Measurements from ENCODE around the gene CALML6.
"Not testable (repeated sequence)": the region's sequence is repeated elsewhere in the genome, so short reads cannot be mapped to it uniquely, and the experiment has no call there.

The CALML6 gene

DNA sequence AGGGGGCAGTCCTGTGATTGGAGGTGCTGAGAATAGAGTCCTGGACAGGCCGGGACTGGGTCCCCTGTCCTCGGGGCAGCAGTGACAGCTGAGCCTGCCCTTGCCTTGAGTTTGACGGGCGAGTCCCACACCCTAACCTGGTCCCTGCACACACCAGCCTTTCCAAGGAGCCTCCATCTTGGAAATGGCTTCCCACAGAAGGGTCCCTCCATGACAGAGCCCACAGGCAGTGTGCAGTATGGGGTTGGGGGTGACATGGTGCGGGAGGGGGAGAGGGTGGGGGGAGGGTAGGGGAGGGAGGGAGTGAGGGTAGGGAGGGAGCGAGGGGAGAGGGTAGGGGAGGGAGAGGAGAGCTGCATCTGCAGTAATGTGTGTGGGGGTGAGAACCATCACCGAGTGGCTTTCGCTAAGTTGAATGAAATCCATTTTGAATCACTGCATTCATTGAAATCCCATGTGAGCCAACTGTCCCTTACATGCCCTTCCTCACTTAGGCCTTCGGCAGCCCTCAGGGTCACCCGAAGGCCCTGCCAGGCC, 14.1 kb downstream of the CALML6 start:
- Histone ChIP-seq H3K9ac (ENCODE audit: low read length) (no peak overlapping the region), H3F3A (ENCODE audit: insufficient read depth, low read length) (no peaks in the 10 kb centered on the region), H4K20me1 (ENCODE audit: insufficient read depth, low read length) (no peaks in the 10 kb centered on the region), H3K9me3 (replicated peaks; ENCODE audit: insufficient read depth, low read length) (no peaks in the 10 kb centered on the region), H3K4me1 (ENCODE audit: low read length) (no peaks in the 10 kb centered on the region), H3K27me3 (replicated peaks; ENCODE audit: insufficient read depth, low read length) (peaks cover 72% of the 10 kb centered on the region), H3K4me2 (ENCODE audit: low read depth, low read length) (no peak overlapping the region), H3K36me3 (replicated peaks; ENCODE audit: insufficient read depth, low read length) (no peaks in the 10 kb centered on the region), H2AFZ (ENCODE audit: low read length) (no peak overlapping the region), H3K9me2 (replicated peaks; ENCODE audit: insufficient read depth, low read length) (no peaks in the 10 kb centered on the region), H3K4me3 (ENCODE audit: low read length) (no peak overlapping the region), H3K79me2 (ENCODE audit: low read length) (no peaks in the 10 kb centered on the region), H3K27ac (ENCODE audit: low read length) (no peak overlapping the region)
- TF ChIP-seq EZH2phosphoT487 (IDR thresholded peaks at IDR 0.05; ENCODE audit: low read length) (no peak), CTCF (IDR thresholded peaks at IDR 0.05; ENCODE audit: low read length) (no peak), EZH2 (optimal IDR thresholded peaks at IDR 0.05; ENCODE audit: low read depth, low read length) (no peak)
- no peak for DNase-seq

DNA sequence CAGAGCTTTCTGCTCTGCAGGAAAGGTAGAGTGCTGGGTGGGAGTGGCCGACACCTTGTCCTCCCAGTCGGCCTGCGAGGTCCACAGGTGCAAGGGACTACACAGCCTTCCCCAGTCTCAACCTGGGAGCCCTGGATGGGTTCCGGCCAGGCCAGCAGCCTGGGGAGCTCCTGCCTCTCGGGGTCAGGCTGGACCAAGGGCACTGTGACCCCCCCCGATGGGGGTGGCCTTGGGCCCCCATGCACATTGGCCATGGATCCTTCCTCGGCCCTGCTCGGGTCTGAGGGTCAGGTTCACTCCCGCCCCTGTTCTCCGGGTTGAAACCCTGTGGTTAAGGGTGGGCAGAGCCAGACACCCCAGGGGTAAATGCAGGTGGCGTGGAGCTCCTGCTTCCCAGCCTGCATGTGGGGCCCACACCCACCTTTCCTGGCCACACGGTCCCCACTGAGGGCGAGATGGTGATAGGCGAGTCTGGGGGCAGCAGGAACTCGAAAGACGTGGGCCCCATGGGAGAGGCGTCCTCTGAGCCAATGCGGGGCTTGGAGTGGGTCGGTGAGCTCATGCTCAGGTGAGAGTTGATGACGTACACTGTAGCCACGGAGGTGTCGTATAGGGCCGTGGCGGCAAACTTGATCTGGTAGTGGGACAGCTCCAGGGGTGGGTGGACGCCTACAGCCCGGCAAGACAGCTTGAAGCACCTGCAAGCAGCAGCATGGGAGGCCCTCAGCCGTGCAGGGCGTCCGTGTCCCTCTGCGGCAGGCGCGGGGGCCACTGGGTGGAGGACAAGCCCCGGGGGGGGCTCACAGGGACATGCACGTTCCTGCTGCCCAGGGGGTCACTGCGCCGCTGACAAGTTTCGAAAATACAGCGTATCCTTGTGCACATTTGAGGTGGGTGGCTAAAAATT, 14.8 kb downstream of the CALML6 start:
- Histone ChIP-seq H3K4me1 (ENCODE audit: low read length) (no peaks in the 10 kb centered on the region), H2AFZ (ENCODE audit: low read length) (no peak overlapping the region), H3K9ac (ENCODE audit: low read length) (no peak overlapping the region), H3K9me3 (replicated peaks; ENCODE audit: insufficient read depth, low read length) (no peaks in the 10 kb centered on the region), H3K27ac (ENCODE audit: low read length) (no peak overlapping the region), H3K79me2 (ENCODE audit: low read length) (no peaks in the 10 kb centered on the region), H3K27me3 (replicated peaks; ENCODE audit: insufficient read depth, low read length) (peaks cover 66% of the 10 kb centered on the region), H3K4me3 (ENCODE audit: low read length) (no peak overlapping the region), H3K36me3 (replicated peaks; ENCODE audit: insufficient read depth, low read length) (no peaks in the 10 kb centered on the region), H3F3A (ENCODE audit: insufficient read depth, low read length) (no peaks in the 10 kb centered on the region), H3K4me2 (ENCODE audit: low read depth, low read length) (no peak overlapping the region), H4K20me1 (ENCODE audit: insufficient read depth, low read length) (no peaks in the 10 kb centered on the region), H3K9me2 (replicated peaks; ENCODE audit: insufficient read depth, low read length) (no peaks in the 10 kb centered on the region)
- no peak for TF ChIP-seq EZH2 (optimal IDR thresholded peaks at IDR 0.05; ENCODE audit: low read depth, low read length)
- no peak for TF ChIP-seq CTCF (IDR thresholded peaks at IDR 0.05; ENCODE audit: low read length)
- no peak for TF ChIP-seq EZH2phosphoT487 (IDR thresholded peaks at IDR 0.05; ENCODE audit: low read length)
- DNase-seq: no peak

- H3K4me1 ChIP-seq (ENCODE audit: low read length); H3K9me2 ChIP-seq (replicated peaks; ENCODE audit: insufficient read depth, low read length); H3K4me3 ChIP-seq (ENCODE audit: low read length); H3F3A ChIP-seq (ENCODE audit: insufficient read depth, low read length); H3K9ac ChIP-seq (ENCODE audit: low read length); DNase-seq; H2AFZ ChIP-seq (ENCODE audit: low read length); H3K79me2 ChIP-seq (ENCODE audit: low read length); H3K27ac ChIP-seq (ENCODE audit: low read length); H4K20me1 ChIP-seq (ENCODE audit: insufficient read depth, low read length); H3K36me3 ChIP-seq (replicated peaks; ENCODE audit: insufficient read depth, low read length); H3K4me2 ChIP-seq (ENCODE audit: low read depth, low read length); H3K9me3 ChIP-seq (replicated peaks; ENCODE audit: insufficient read depth, low read length): not testable (repeated sequence)
- H3K27me3 ChIP-seq (replicated peaks; ENCODE audit: insufficient read depth, low read length): peaks cover 66% of the 10 kb centered on the region
These were observed 19.8 kb downstream of the CALML6 start for GRCh38 chr1:1934848-1935247.

DNA sequence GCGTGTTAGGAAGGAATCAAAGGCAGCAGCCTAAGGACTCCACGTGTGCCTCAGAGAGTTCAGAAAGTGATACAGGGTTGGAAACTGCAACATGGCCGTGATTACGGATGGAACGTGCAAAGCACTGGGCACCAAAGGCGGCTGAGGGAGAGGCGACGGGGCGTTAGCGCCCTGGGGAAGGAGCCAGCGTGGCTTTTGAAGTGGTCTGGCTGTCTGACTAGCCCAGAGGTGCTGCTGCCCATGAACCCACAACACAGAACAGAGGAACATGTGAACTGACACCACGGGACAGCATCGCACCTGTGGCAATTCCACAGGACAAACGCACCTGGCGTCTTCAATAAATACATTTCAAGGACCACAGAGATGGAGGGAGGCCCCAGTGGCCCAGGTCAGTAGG, 22.0 kb downstream of the CALML6 start:
- no peaks in the 10 kb centered on the region for H3K36me3 ChIP-seq (replicated peaks; ENCODE audit: insufficient read depth, low read length)

More for the DNA sequence above, 22.0 kb downstream of the CALML6 start:
- Histone ChIP-seq H3K4me3 (ENCODE audit: low read length) (no peak overlapping the region), H4K20me1 (ENCODE audit: insufficient read depth, low read length) (no peaks in the 10 kb centered on the region), H3K4me1 (ENCODE audit: low read length) (no peaks in the 10 kb centered on the region), H3K9me3 (replicated peaks; ENCODE audit: insufficient read depth, low read length) (no peaks in the 10 kb centered on the region), H3K9me2 (replicated peaks; ENCODE audit: insufficient read depth, low read length) (no peaks in the 10 kb centered on the region), H3K27me3 (replicated peaks; ENCODE audit: insufficient read depth, low read length) (peaks cover 78% of the 10 kb centered on the region), H3K27ac (ENCODE audit: low read length) (no peak overlapping the region), H3F3A (ENCODE audit: insufficient read depth, low read length) (no peaks in the 10 kb centered on the region), H3K4me2 (ENCODE audit: low read depth, low read length) (no peak overlapping the region), H2AFZ (ENCODE audit: low read length) (no peak overlapping the region), H3K79me2 (ENCODE audit: low read length) (no peaks in the 10 kb centered on the region), H3K9ac (ENCODE audit: low read length) (no peak overlapping the region)
- DNase-seq: peak; percentile 2
- TF ChIP-seq EZH2 (optimal IDR thresholded peaks at IDR 0.05; ENCODE audit: low read depth, low read length) (no peak), CTCF (IDR thresholded peaks at IDR 0.05; ENCODE audit: low read length) (no peak), EZH2phosphoT487 (IDR thresholded peaks at IDR 0.05; ENCODE audit: low read length) (no peak)

Measured in MM.1S (cell line).